GM21737 (cell line): ENCODE measurements around the gene TSPAN14.

Source experiments
- ATAC-seq: cut with Tn5 transposase; IDR thresholded peaks from one replicate; pipeline ENCODE4 v1.9.1; 2021; ENCODE audit warnings: mild to moderate bottlenecking, moderate library complexity; ENCODE audit not compliant: unreplicated experiment

The TSPAN14 gene

GRCh38 chr10:80580638-80581468 is 126.7 kb downstream of the TSPAN14 start:
- ATAC-seq = no peak

- ATAC-seq = no peak
Observed at GRCh38 chr10:80581469-80581835, 127.3 kb downstream of the TSPAN14 start.

GRCh38 chr10:80582286-80582960 is 128.3 kb downstream of the TSPAN14 start:
- no peak for ATAC-seq
